Bronchial epithelial cell (primary cell): ENCODE measurements around the gene MELTF. TPM values are rescaled to one million over a fixed set of nuclear protein-coding genes. Genes with fewer than 3 reads are reported as not detected.
A peak's percentile ranks its signal among the peaks of the same experiment; 100 is the strongest.

Experiments used
- DNase-seq: peaks from one replicate; pipeline ENCODE4 v3.0.0-alpha.2; 2010; ENCODE audit warnings: low read depth
- FAIRE-seq: peaks from 2 replicates; lab custom pipeline; 2011; peaks lifted over from hg19 to GRCh38; lab: Jason Lieb, UNC
- H3K27me3 ChIP-seq: 2 replicates; pipeline ENCODE4 v1.5.1; 2011; ENCODE audit warnings: low read length; ENCODE audit not compliant: control insufficient read depth, insufficient read depth
- H3K36me3 ChIP-seq: 2 replicates; pipeline ENCODE4 v1.5.1; 2011; ENCODE audit warnings: low read length; ENCODE audit not compliant: control insufficient read depth, insufficient read depth
- H3K4me3 ChIP-seq: 2 replicates; pipeline ENCODE4 v1.5.1; 2011; ENCODE audit warnings: mild to moderate bottlenecking, low read depth, low read length, control low read depth
- CTCF ChIP-seq: IDR thresholded peaks from 2 replicates; pipeline ENCODE4 v1.5.1; 2011; ENCODE audit warnings: mild to moderate bottlenecking, moderate library complexity, low read length, control low read depth, inconsistent platforms; ENCODE audit not compliant: insufficient read depth, severe bottlenecking
- total RNA-seq: library from RNA; depleted of rRNA; stranded (reverse); fragments of >200 nt; gene quantifications from 2 replicates; pipeline ENCODE4 v1.2.1, GENCODE V29; 2014

The MELTF gene
- total RNA-seq, 1 donor from 2014 or later: 2.1 TPM

- DNase-seq (no peak), FAIRE-seq (no peak)
- Histone ChIP-seq H3K4me3 (peak overlapping the region; percentile 47), H3K36me3 (no peaks in the 10 kb centered on the region), H3K27me3 (no peaks in the 10 kb centered on the region)
- no peak for TF ChIP-seq CTCF
These were observed 28.3 kb downstream of the MELTF start for GRCh38 chr3:197001106-197001971.

GRCh38 chr3:197000211-197000610, 29.4 kb downstream of the MELTF start:
- TF ChIP-seq CTCF: no peak
- Histone ChIP-seq H3K4me3 (no peak overlapping the region), H3K36me3 (no peaks in the 10 kb centered on the region), H3K27me3 (no peaks in the 10 kb centered on the region)
- FAIRE-seq (no peak), DNase-seq (peak; percentile 84)

GRCh38 chr3:196998966-196999760, 30.5 kb downstream of the MELTF start:
- no peak for TF ChIP-seq CTCF
- DNase-seq (no peak), FAIRE-seq (no peak)
- Histone ChIP-seq H3K4me3 (no peak overlapping the region), H3K27me3 (no peaks in the 10 kb centered on the region), H3K36me3 (no peaks in the 10 kb centered on the region)

- no peak for FAIRE-seq
- Histone ChIP-seq H3K4me3 (no peak overlapping the region), H3K36me3 (no peaks in the 10 kb centered on the region), H3K27me3 (no peaks in the 10 kb centered on the region)
- DNase-seq: no peak
- TF ChIP-seq CTCF: no peak
These were observed 32.3 kb downstream of the MELTF start for GRCh38 chr3:196997311-196997710.

GRCh38 chr3:196996454-196997265, 33.0 kb downstream of the MELTF start:
- DNase-seq: peak; percentile 85
- Histone ChIP-seq H3K27me3 (no peaks in the 10 kb centered on the region), H3K4me3 (no peak overlapping the region), H3K36me3 (no peaks in the 10 kb centered on the region)
- FAIRE-seq: no peak
- TF ChIP-seq CTCF: no peak
